Transverse colon (tissue), 4 donors: ENCODE results near the gene KIAA1217. TPM values are rescaled to one million over a fixed set of nuclear protein-coding genes. Genes with fewer than 3 reads are reported as not detected.

Source experiments
- DNase-seq: peaks from one replicate; pipeline ENCODE4 v3.0.0-alpha.2; 2019
- H3K27ac ChIP-seq, 4 donors: fragments of 200-600 bp; sonication (generic); 2 replicates each; pipeline ENCODE4 v1.5.1; 2016 to 2018; ENCODE audit warnings: inconsistent platforms in 4 of 4
- H3K27me3 ChIP-seq: fragments of 200-600 bp; sonication (generic); 2 replicates; pipeline ENCODE4 v1.5.1; 2017; ENCODE audit warnings: inconsistent platforms
- H3K36me3 ChIP-seq, 4 donors: fragments of 200-600 bp; sonication (generic); 2 replicates each; pipeline ENCODE4 v1.5.1; 2017 to 2019; ENCODE audit warnings: inconsistent platforms in 4 of 4
- H3K4me1 ChIP-seq, 4 donors: fragments of 200-600 bp; sonication (generic); 2 replicates each; pipeline ENCODE4 v1.5.1; 2017 to 2020; ENCODE audit warnings: inconsistent platforms in 4 of 4
- H3K4me3 ChIP-seq, 4 donors: fragments of 200-600 bp; sonication (generic); 1 replicate in 1 of 4; 2 replicates in 3 of 4; pipeline versions ENCODE4 v1.5.1 to v1.6.1; 2017 to 2019; ENCODE audit warnings: inconsistent platforms in 4 of 4
- H3K9me3 ChIP-seq, 2 donors: fragments of 200-600 bp; sonication (generic); 2 replicates each; pipeline ENCODE4 v1.5.1; 2017 to 2019; ENCODE audit warnings: inconsistent platforms in 2 of 2
- CTCF ChIP-seq, 5 experiments: fragments of 200-600 bp in 3 of 5; fragments of 450-650 bp in 2 of 5; sonication (generic) in 3 of 5; IDR thresholded peaks; 1 replicate in 2 of 5; 2 replicates in 3 of 5; pipeline ENCODE4 v1.5.1; 2016 to 2017; ENCODE audit warnings: antibody characterized with exemption in 5 of 5, inconsistent platforms in 3 of 5, mild to moderate bottlenecking in 2 of 5, moderate library complexity in 1 of 5
- EP300 ChIP-seq: sonication (generic); formaldehyde crosslinking; IDR thresholded peaks from one replicate; pipeline ENCODE4 v1.6.1; 2017; ENCODE audit warnings: antibody characterized with exemption, low read depth
- POLR2A ChIP-seq: fragments of 450-650 bp; IDR thresholded peaks from one replicate; pipeline ENCODE4 v1.6.1; 2016; ENCODE audit warnings: antibody characterized with exemption, mild to moderate bottlenecking, moderate library complexity
- POLR2AphosphoS5 ChIP-seq, 3 donors: sonication (generic); formaldehyde crosslinking; IDR thresholded peaks; one replicate each; pipeline ENCODE4 v1.6.1; 2016; ENCODE audit warnings: antibody characterized with exemption in 3 of 3
- WGBS, 2 donors: methylation state at CpG; one replicate each; pipeline ENCODE4 v1.1.5; 2018; ENCODE audit warnings: low coverage in 1 of 2; 5-methylcytosine and 5-hydroxymethylcytosine counted together
- in situ Hi-C, 4 donors: fragments of 200-750 bp; cut with MboI; loops; one replicate each; pipeline versions ENCODE4 v1.15.0 to v1.15.1; 2017; ENCODE audit warnings: low sequenced_read_pairs in 3 of 4, low pct_ligation_motif_present in 1 of 4, low pct_unique_long_range_greater_than_20kb in 1 of 4
- intact Hi-C: fragments of 100-400 bp; cut with DNase I; formaldehyde crosslinking; loops from one replicate; pipeline ENCODE4 v1.15.1; 2023; ENCODE audit warnings: low total_unique reads
- total RNA-seq, 4 donors: library from RNA; depleted of rRNA; stranded (reverse); fragments of >200 nt; gene quantifications; one replicate each; pipeline ENCODE4 v1.1.0, GENCODE V29; 2016

The KIAA1217 gene
- 100 to 1,000 TPM in 1 of 4 donors, 10 to 100 TPM in 3; 56.5 to 175 (median 72.0) TPM for total RNA-seq

GRCh38 chr10:24208661-24209431 is at the start of gene KIAA1217:
TSS of gene KIAA1217 (plus strand) at chr10:24209138. CDS start at chr10:24209194, 56 bp downstream.
- Histone ChIP-seq H3K4me3 (peak within 1 kb of the TSS; percentile 10 to 75 (median 52)), H3K36me3 (no peaks in the 10 kb centered on the region), H3K27ac (peak within 1 kb of the TSS; percentile 81 to 89 (median 87)), H3K4me1 (peaks cover 16 to 36% (median 32%) of the 10 kb centered on the region in 4 donors), H3K9me3 (no peaks in the 10 kb centered on the region), H3K27me3 (no peaks in the 10 kb centered on the region)
- peak in 1 of 3 donors; percentile 4 for TF ChIP-seq POLR2AphosphoS5 (IDR thresholded peaks at IDR 0.05)
- TF ChIP-seq POLR2A: peak; percentile 29
- no peak for TF ChIP-seq EP300
- peak; percentile 51 for DNase-seq
- WGBS, 2 donors: 1 to 3% methylated on average over 7 to 32 of the region's 34 CpGs
- intact Hi-C loops: no loop called here
- in situ Hi-C loops: loop anchor here in 2 of 4 donors (25.0 kb wide), 2 partner anchors 303 to 897 kb away; no protein-coding TSS in a partner anchor

GRCh38 chr10:24162206-24162985 is 46.5 kb upstream of the KIAA1217 start:
- DNase-seq: no peak
- Histone ChIP-seq H3K27ac (no peak overlapping the region), H3K36me3 (no peaks in the 10 kb centered on the region), H3K27me3 (no peaks in the 10 kb centered on the region), H3K4me1 (no peaks in the 10 kb centered on the region), H3K4me3 (no peak overlapping the region), H3K9me3 (no peaks in the 10 kb centered on the region)
- no peak for TF ChIP-seq POLR2A
- TF ChIP-seq CTCF (IDR thresholded peaks at IDR 0.05): no peak
- no peak for TF ChIP-seq POLR2AphosphoS5 (IDR thresholded peaks at IDR 0.05)
- TF ChIP-seq EP300: no peak
- intact Hi-C loops (no loop called here), in situ Hi-C loops (no loop called here)
- WGBS, 2 donors: 65 to 88% methylated on average over 1 to 4 of the region's 4 CpGs

- H3K4me3 ChIP-seq: no peak overlapping the region
- in situ Hi-C loops: no loop called here
- H3K27me3 ChIP-seq: no peaks in the 10 kb centered on the region
- no peaks in the 10 kb centered on the region for H3K36me3 ChIP-seq
- no peaks in the 10 kb centered on the region for H3K9me3 ChIP-seq
- TF ChIP-seq CTCF (IDR thresholded peaks at IDR 0.05) (no peak), POLR2A (no peak), POLR2AphosphoS5 (IDR thresholded peaks at IDR 0.05) (no peak), EP300 (no peak)
- H3K27ac ChIP-seq: no peak overlapping the region
- no peaks in the 10 kb centered on the region for H3K4me1 ChIP-seq
- WGBS, 2 donors: 91 to 95% methylated on average over 2 of the region's 2 CpGs
- DNase-seq: no peak
- intact Hi-C loops: no loop called here
Observed at GRCh38 chr10:24163485-24163884, 45.5 kb upstream of the KIAA1217 start.

- Histone ChIP-seq H3K4me1 (no peaks in the 10 kb centered on the region), H3K9me3 (no peaks in the 10 kb centered on the region), H3K36me3 (no peaks in the 10 kb centered on the region), H3K27ac (no peak overlapping the region), H3K27me3 (no peaks in the 10 kb centered on the region), H3K4me3 (no peak overlapping the region)
- intact Hi-C loops: no loop called here
- 38 to 55% methylated on average over 3 to 5 of the region's 5 CpGs for WGBS, 2 donors
- no peak for TF ChIP-seq CTCF (IDR thresholded peaks at IDR 0.05)
- TF ChIP-seq POLR2A: no peak
- TF ChIP-seq POLR2AphosphoS5 (IDR thresholded peaks at IDR 0.05): no peak
- no peak for TF ChIP-seq EP300
- in situ Hi-C loops: no loop called here
- DNase-seq: no peak
Observed at GRCh38 chr10:24168258-24169170, 40.4 kb upstream of the KIAA1217 start.
